NCI-H2227 treated with DMSO at 0.1 percent for 48 hours (cell line): ENCODE measurements around the gene TTC9B.
A peak's percentile ranks its signal among the peaks of the same experiment; 100 is the strongest.
"Not testable (repeated sequence)": the region's sequence is repeated elsewhere in the genome, so short reads cannot be mapped to it uniquely, and the experiment has no call there.

Experiments used
- DNase-seq: peaks from one replicate; lab custom pipeline; 2025; lab: John Stamatoyannopoulos, UW

The TTC9B gene

DNA sequence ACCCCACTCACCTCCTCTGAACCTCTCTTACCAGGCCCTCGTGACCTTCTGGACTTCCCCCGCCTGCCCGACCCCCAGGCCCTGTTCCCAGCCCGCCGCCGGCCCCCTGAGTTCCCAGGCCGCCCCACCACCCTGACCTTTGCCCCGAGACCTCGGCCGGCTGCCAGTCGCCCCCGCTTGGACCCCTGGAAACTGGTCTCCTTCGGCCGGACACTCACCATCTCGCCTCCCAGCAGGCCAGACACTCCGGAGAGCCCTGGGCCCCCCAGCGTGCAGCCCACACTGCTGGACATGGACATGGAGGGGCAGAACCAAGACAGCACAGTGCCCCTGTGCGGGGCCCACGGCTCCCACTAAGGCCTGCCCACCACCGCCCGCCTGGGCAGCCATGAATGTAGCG, 3.2 kb downstream of the TTC9B start:
- no peak for DNase-seq

DNA sequence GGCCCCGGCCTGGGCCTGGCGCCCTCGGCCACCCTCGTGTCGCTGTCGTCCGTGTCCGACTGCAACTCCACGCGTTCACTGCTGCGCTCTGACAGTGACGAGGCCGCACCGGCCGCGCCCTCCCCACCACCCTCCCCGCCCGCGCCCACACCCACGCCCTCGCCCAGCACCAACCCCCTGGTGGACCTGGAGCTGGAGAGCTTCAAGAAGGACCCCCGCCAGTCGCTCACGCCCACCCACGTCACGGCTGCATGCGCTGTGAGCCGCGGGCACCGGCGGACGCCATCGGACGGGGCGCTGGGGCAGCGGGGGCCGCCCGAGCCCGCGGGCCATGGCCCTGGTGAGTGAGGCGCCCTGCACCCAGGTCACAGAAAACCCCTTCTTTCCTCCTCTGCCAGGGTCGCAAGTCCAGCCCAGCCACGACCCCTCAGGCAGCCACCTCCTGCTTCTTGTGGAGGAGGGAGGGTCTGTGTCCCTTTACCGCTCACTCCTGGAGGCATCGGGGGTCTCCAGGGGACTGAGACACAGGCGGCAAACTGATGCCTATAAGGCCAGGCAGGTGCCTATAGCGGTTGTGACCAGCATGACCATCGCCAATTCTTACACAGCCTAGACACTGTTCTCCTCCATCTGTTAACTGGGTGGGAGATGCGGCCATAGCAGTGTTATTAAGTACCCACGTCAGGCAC, 4.2 kb downstream of the TTC9B start:
- no peak for DNase-seq

DNA sequence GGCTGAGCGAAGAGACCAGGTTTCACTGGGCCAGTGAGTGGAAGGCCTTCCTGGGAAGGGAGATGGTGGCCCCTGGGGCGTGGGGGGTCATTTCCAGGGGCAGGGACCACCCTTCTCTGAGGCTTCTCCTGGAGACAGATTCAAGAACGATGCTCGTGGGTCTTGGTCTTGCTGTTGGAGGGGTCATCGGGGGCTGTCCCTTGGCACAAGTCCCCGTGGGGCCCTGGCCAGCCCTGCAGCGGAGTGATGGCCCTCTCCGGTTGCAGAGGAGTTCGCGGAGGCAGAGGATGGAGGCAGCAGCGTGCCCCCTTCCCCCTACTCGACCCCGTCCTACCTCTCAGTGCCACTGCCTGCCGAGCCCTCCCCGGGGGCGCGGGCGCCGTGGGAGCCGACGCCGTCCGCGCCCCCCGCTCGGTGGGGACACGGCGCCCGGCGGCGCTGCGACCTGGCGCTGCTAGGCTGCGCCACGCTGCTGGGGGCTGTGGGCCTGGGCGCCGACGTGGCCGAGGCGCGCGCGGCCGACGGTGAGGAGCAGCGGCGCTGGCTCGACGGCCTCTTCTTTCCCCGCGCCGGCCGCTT, 4.8 kb downstream of the TTC9B start:
- no peak for DNase-seq

DNA sequence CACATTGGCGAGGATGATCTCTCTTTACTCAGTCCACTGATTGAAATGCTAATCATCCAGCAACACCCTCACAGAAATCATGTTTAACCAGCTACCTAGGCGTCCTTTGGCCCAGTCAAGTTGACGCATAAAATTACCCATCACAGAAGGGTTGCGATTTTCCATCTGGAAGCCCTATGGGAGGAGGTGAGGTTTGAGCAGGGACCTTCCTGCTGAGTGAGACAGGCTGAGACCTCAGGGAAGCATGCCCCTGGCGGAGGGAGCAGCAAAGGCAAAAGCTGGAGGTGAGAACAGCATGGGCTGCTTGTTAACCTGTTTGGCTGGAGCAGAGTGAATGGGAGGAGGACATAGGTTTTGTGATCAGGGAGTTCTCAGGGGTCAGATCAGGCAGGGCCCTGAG, 7.3 kb downstream of the TTC9B start:
- no peak for DNase-seq

DNA sequence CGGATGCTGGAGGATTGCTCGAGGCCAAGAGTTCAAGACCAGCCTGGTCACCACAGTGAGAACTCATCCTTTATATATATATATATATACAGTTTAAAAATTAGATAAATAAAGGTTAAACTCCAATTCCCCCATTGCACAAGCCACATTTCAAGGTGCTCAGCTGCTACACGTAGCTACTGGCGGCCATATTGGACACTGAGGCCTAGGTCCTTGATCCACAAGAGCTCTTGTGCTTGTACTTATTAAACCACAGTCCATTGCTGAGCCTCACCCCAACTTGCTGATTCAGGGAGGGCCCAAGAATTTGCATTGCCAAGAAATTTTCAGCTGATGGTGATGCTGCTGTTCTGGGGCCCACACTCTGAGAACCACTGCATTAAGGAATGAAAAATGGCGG, 9.6 kb downstream of the TTC9B start:
- no peak for DNase-seq

DNA sequence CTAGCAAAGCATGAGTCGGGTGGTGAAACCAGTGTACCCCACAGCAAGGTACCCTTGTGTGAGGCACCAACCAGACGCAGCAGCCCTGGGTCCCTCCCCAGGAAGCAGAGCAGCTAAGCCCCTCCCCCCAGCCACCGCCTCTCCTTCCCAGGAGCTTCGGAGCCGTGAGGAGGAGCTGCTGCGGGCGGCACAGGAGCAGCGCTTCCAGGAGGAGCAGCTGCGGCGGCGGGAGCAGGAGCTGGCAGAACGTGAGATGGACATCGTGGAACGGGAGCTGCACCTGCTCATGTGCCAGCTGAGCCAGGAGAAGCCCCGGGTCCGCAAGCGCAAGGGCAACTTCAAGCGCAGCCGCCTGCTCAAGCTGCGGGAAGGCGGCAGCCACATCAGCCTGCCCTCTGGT, 12.4 kb downstream of the TTC9B start:
- no peak for DNase-seq

DNA sequence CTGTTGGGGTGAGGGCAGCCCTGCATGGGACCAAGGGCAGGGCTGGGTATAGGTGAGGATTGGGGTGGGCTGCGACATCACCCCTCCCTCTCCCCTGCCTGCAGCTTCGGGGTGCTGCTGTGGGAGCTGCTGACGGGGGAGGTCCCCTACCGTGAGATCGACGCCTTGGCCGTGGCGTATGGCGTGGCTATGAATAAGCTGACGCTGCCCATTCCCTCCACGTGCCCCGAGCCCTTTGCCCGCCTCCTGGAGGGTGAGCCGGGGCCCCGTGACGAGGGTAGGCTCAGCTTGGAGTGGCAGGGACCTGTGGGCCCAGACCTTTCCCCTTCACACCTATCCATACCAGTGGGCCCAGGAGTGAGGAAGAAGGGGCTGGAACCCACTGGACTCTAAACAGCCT, 13.8 kb downstream of the TTC9B start:
- no peak for DNase-seq

DNA sequence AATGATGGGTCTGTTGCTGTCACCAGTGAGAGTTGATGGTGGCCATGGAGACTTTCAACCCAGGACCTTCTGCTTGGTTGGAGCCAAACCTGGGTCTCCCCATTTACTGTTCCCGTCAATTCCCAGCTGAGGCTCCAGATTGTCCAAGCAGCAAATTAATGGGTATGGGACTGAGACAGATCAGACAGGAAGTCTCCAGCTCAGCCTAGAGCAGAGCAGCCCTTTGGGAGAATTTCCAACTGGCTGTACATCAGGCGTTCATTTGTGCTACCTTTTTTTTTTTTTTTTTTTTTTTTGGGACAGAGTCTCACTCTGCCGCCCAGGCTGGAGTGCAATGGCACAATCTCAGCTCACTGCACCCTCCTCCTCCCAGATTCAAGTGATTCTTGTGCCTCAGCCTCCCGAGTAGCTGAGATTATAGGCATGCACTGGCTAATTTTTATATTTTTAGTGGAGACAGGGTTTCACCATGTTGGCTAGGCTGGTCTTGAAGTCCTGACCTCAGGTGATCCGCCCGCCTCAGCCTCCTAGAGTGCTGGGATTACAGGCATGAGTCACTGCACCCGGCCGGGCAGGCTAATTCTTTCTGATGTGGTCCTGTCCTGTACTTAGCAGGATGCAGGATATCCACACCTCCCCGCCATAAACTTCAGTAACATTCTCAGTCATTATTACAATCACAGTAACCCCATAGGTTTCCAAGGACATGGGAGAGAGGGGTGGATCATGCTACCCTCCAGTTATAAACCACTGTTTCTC, 17.7 kb downstream of the TTC9B start:
- no peak for DNase-seq

DNA sequence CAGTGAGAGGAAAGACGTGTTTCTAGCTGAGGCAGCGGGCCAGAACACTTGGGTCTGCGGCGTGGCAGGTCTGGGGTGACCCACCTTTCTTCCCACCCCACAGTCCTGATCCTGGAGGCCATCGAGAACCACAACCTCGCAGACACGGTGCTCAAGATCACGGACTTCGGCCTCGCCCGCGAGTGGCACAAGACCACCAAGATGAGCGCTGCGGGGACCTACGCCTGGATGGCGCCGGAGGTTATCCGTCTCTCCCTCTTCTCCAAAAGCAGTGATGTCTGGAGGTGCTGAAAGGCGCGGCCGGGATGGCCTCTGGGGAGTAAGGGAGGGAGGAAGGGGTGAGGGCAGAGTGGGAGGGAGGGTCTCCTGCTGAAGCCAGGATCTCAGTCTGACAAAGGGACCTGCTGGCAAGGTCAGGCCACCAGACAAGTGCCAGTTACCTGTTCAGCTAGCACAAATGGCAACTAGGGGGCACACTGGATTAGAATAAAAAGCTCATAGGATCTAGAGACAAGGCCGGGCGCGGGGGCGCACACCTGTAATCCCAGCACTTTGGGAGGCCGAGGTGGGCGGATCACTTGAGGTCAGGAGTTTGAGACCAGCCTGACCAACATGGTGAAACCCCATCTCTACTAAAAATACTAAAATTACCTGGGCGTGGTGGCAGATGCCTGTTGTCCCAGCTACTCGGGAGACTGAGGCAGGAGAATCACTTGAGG, 19.8 kb downstream of the TTC9B start:
- no peak for DNase-seq

DNA sequence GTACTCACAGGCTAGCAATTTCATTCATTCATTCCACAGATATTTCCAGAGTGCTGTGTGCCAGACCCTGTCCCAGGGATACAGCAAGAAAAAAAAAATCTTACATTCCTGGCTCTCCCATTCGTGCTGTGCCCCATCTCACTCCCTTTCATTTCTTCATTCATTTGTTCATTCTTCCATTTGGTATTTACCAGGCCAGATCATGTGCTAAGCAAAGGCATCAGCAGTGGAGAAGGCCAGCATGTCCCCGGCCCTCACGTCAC, 24.7 kb downstream of the TTC9B start:
- no peak for DNase-seq

DNA sequence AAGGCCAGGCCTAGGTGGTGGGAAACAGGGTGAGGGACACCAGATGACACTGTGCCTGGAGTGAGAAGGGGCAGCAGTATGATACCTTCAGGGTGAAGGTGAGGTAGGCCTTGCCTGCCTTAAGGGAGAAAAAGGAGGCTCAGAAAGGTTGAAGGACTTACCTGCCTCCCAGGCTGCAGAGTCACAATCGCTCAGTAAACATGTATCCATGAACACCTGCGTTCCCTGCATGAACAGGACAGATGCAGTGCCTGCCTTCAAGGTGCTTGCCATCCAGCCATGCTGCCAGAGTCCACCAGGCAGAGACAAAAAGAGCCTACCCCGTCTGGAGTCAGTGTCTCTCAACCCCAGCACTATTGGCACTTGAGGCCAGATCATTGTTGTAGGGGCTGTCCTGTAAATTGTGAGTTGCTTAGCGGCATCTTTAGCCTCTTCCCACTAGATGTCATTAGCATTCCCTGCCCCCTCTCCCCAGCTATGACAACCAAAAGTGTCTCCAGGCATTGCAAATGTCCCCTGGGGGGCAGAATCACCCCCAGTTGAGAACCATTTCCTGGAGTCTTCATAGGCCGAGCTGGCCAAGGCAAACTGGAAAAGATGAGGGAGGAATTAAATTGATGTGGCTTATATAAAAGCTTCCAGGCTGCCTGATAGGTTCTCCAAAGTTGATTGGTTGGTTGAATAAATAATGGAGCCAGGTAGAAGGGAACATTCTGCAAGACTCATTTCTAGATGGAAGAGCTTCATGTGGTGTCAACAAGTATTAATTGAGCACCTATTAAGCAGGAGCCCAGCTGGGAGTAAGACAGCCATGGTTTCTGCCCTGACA, 25.2 kb downstream of the TTC9B start:
- no peak for DNase-seq

DNA sequence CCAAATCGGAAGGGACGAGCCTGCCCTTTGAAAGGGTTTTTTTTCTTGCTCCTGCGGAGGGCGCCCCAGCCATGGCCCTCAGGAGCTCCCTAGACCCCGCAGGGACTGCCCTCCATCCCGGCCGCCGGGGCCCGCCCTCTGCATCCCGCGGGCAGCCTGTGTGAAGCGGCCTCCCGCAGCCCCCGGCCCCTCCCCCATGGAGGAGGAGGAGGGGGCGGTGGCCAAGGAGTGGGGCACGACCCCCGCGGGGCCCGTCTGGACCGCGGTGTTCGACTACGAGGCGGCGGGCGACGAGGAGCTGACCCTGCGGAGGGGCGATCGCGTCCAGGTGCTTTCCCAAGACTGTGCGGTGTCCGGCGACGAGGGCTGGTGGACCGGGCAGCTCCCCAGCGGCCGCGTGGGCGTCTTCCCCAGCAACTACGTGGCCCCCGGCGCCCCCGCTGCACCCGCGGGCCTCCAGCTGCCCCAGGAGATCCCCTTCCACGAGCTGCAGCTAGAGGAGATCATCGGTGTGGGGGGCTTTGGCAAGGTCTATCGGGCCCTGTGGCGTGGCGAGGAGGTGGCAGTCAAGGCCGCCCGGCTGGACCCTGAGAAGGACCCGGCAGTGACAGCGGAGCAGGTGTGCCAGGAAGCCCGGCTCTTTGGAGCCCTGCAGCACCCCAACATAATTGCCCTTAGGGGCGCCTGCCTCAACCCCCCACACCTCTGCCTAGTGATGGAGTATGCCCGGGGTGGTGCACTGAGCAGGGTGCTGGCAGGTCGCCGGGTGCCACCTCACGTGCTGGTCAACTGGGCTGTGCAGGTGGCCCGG, 26.1 kb downstream of the TTC9B start:
- DNase-seq, result no peak

DNA sequence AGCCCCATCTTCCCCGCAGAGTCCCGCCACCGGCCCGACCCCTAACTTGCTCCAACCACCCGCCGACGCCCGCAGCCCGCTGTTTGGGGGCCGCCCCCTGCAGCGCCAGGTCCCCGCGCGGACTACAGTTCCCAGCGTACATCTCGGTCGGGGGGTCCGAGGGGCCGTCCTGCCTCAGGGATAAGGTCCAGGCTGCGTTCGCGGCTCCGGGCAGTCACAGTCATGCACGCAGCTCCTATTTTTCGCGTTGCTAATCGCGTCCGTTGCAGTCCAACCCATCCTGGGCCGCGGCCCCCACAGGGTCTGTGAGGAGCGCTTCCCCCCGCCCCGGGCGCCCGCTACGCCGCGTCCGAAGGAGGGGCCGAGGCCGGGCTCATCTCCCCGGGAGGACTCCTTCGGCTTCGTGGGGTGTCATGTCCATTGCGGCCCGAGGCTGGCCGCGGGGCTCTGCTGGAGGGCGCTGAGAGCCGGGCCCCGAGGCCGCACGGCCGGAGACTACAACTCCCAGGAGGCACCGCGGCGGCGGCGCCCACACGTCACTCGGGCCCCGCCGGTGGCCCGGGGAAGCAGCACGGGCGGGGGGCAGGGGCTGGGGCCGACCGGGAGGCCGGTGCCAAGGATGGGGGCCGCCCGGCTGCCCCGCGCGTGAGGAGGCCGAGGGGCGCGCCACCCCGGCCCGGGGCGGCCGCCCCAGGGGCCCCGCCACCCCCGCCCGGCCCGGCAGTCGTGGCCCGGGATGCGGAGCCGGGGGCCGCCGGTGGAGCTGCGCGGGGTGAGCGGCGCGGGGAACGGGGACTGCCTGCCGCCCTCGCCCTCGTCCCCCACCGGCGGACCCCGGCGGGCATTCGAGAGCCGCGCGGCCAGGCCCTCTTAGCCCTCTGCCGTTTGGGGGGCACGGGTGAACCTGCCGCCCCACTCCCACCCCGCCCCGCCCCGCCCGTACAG, 27.0 kb downstream of the TTC9B start, which contains the start of gene MAP3K10:
MAP3K10 (plus strand) TSS at position 536 of the 945 bp plus-strand sequence. CDS start 606 bp downstream, outside the sequence.
- peak; percentile 83 for DNase-seq

DNA sequence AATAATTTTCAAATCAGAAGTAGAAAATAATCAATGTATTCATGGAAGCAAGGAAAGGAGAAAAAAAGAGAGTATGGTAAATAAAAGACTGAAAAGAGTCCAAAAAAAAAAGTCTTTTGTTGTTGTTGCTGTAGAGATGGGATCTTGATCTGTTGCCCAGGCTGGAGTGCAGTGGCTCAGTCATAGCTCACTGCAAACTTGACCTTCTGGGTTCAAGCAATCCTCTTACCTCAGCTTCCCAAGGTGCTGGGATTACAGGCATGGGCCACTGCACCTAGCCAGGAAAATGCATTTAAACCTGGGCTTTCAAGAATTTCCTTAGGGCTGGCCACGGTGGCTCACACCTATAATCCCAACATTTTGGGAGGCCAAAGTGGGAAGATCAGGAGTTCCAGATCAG, 33.9 kb downstream of the TTC9B start:
- DNase-seq, result no peak

DNA sequence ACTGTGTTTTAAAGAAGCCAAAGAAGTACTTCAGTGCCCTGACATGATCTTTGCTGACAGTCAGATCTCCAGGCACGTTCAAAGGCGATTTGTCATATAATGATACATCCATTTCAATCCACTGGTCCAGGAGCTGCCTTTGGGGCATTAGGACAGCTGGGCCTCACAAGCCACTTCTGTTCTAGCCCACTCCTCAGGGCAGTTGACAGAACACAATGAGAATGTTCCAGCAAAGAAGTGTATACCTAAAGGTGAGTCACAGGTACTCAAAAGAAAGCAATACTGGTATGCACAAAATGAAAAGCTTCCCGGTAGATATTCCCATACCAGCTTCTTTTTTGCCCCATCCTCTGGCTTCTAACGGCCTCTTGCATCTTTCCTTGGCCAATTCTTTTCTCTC, 39.4 kb downstream of the TTC9B start:
- DNase-seq, result no peak

DNA sequence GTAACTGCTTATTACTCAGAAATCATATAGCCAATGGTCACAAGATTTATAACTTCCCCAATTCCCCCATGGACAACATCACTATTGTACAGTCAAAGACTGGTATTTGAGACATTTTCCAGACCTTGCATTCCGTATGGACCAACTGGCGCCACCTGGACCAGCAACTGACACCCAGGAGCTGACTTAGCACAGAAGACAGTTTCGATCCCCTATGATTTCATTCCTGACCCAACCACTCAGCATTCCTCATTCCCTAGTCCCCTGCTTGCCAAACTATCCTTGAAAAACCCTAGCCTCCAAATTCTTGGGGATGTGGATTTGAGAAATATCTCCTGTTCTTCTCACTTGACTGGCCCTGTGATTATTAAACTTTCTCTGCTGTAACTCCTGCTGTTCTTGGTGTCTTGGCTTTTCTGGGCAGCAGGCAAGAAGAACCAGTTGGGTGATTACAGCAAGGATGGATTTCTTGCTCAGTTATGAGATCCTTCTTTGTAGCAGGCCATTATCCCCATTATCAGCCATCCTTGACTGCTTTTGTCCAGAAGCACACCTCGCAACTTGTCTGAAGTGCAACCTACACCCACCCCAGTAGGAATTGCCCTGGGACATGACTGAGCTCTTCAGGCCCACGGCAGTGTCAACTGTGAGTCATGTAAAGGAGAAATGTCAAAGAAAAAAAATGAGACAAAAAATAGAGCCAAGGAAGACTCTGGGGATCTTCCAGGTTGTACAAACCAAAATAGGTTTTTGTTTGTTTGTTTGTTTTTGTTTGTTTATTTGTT, 40.7 kb downstream of the TTC9B start:
- DNase-seq, result no peak

DNA sequence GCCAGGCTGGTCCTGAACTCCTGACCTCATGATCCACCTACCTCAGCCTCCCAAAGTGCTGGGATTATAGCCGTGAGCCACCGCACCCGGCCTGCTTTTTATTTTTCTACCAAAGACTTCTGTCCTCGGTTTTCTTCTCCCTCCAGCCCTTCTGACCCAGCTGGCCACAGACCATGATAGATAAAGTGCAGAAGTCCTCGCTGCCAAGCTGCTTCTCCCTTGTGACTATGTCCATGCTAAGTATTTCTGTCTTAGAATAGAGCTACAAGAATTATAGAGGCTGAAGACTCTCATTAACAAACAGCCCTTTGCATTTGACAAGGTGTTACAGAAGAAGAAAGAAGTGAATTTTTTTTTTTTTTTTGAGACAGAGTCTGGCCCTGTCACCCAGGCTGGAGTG, 42.4 kb downstream of the TTC9B start:
- DNase-seq, result no peak

DNA sequence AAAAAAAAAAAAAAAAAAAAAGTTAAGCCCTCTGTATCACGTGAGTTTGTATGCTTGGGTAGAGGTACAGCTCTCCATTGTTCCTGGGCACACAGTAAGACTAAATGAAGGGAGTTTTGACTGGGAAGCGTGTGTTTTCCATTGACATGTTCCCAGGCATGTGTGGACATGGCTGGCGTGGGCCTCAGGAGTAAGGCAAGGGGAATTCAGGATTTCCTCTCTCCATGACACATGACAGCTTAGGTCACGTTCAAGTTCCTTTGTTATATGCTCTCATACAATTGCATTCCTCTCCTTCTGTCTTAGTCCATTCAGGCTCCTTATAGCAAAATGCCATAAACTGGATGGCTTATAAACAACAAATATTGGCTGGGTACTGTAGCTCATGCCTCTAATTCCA, 44.1 kb downstream of the TTC9B start:
- no peak for DNase-seq

DNA sequence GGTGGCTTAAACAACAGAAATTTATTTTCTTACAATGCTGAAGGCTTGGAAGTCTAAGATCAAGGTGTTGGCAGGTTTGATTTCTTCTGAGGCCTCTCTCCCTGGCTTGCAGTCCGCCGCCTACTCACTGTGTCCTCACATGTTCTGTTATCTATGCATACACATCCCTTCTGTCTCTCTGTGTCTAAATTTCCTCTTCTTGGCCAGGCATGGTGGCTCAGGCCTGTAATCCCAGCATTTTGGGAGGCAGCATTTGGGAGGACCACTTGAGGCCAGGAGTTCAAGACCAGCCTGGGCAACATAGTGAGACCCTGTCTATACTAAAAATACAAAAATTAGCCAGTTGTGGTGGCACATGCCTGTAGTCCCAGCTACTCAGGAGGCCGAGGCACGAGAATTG, 46.9 kb downstream of the TTC9B start:
- DNase-seq, result not testable (repeated sequence)
